ENCODE results near the gene CFAP43. TPM values are rescaled to one million over a fixed set of nuclear protein-coding genes. Genes with fewer than 3 reads are reported as not detected.

CFAP43 gene
- total RNA-seq, 2 experiments from 2014 or later, result not detected

DNA sequence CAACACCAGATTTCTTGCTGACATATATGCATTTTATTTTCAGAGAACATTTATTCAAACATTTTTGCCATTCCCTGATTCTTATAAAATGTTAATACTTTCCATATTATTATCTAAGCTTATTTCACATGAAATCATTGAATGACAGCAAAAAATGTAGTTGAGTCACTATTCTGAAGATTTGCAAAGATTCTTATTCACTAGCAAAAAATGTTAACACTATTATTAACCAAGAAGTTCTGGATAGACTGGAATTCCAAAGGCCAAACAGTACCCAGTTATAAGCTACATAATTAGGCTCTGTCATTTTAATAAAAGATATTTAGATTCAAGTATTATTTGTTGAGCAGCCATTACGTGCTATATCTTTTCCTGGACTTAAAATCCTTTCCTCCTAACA is 41.1 kb upstream of the CFAP43 start:
- no TSS peak for BruUV-seq (replicated peaks)
- no peak for DNase-seq (ENCODE audit: low spot score)
- no peak overlapping the region for H3K27ac ChIP-seq (ENCODE audit: low read depth, low read length, poor library complexity, severe bottlenecking)
- H3K4me2 ChIP-seq (ENCODE audit: low read length), result no peak overlapping the region
- peaks cover 4% of the 10 kb centered on the region for H3K79me2 ChIP-seq (ENCODE audit: insufficient read depth, low read depth, low read length)
- no peak overlapping the region for H2AFZ ChIP-seq (ENCODE audit: low read length)
- H3K9me2 ChIP-seq (ENCODE audit: insufficient read depth, low read length), result no peaks in the 10 kb centered on the region
- ChIA-PET POLR2A (interaction anchor here (0.7 to 2.3 kb wide), 5 partner anchors 12 to 149 kb away, joined by 3 to 8 read pairs (median 4); no protein-coding TSS in a partner anchor), CTCF (ENCODE audit: unreplicated experiment) (interaction anchor here (0.6 to 1.5 kb wide), 4 partner anchors 19 to 503 kb away, joined by 3 to 4 read pairs (median 4); no protein-coding TSS in a partner anchor)
- H3K9me3 ChIP-seq (ENCODE audit: low read length), result no peaks in the 10 kb centered on the region
- TF ChIP-seq CTCF (conservative IDR thresholded peaks at IDR 0.05; ENCODE audit: low read length), result no peak
- TF ChIP-seq EZH2phosphoT487 (IDR thresholded peaks at IDR 0.05; ENCODE audit: borderline replicate concordance, low read depth, low read length), result no peak
- no peaks in the 10 kb centered on the region for H3K36me3 ChIP-seq (ENCODE audit: insufficient read depth, low read length)
- H4K20me1 ChIP-seq (ENCODE audit: insufficient read depth, low read length), result no peaks in the 10 kb centered on the region; the same call in 1 of the 2 replicates
- peaks cover 6% of the 10 kb centered on the region for H3K4me1 ChIP-seq (ENCODE audit: insufficient read depth, low read length, poor library complexity, severe bottlenecking)
- H3K4me3 ChIP-seq (ENCODE audit: low read depth, low read length, poor library complexity, severe bottlenecking), result no peak overlapping the region
- intact Hi-C loops (cut with micrococcal nuclease; ENCODE audit: unreplicated experiment), result no loop called here

DNA sequence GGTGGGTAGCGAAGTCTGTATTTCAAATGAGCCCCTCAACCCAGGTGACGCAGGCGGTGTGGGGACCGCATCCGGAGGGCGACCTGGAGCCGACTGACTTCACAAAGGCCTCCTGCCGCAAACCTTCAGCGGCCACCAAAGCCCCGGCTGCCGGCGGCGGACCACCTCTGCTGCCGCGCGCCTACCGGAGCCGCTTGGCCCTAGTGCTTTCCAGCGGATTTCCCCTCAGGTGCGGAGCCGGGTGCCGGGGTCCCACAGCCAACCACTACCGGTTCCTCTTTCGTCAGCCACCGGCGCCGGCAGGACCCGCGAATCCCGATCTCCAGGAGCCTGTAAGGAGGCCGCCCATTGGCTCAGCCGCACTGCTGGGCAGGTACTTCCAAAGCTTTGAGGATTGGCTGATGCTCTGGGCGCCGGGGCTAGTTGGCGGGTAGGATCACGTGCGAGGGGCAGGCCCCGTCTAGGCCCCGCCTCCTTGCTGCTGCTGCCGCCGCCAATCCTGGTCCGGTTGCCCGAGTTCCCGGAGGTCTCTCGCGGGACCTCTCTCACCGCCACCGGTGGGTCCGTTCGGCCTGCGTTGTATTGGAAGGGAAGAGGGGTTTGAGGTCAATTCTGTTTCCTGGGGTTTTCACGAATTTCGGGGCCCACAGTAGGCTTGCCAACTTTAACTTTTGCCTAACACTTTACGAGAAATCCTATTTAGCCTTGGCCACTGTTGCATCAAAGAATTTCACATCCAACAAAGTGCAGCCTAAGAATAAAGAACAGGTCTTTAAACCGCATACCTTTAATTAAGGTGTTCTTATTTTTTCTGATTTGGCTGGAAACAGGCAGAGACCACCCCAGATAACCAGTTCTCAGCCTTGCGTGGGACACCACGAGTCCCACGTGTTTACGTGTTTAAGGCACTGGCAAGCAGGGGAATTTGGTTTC is 36.8 kb upstream of the CFAP43 start, which contains the start of gene GSTO2:
TSS of gene GSTO2 (plus strand) at position 472 of the 933 bp plus-strand sequence. CDS start 5,732 bp downstream, outside the sequence.
- peak; percentile 99 for DNase-seq (ENCODE audit: low spot score)
- TF ChIP-seq CTCF (conservative IDR thresholded peaks at IDR 0.05; ENCODE audit: low read length), result no peak
- TF ChIP-seq EZH2phosphoT487 (IDR thresholded peaks at IDR 0.05; ENCODE audit: borderline replicate concordance, low read depth, low read length), result no peak
- H3K9me2 ChIP-seq (ENCODE audit: insufficient read depth, low read length), result no peaks in the 10 kb centered on the region
- H3K36me3 ChIP-seq (ENCODE audit: insufficient read depth, low read length), result peaks cover 34% of the 10 kb centered on the region
- BruUV-seq (replicated peaks), result TSS peak; percentile 97
- peaks cover 47% of the 10 kb centered on the region for H3K79me2 ChIP-seq (ENCODE audit: insufficient read depth, low read depth, low read length)
- peak within 1 kb of the TSS; percentile 47 for H3K27ac ChIP-seq (ENCODE audit: low read depth, low read length, poor library complexity, severe bottlenecking)
- CTCF ChIA-PET (ENCODE audit: unreplicated experiment), result interaction anchor here (0.6 to 1.6 kb wide), 2 partner anchors 23 to 102 kb away, joined by 3 to 6 read pairs; no protein-coding TSS in a partner anchor
- peaks cover 16% of the 10 kb centered on the region for H3K4me1 ChIP-seq (ENCODE audit: insufficient read depth, low read length, poor library complexity, severe bottlenecking)
- no peaks in the 10 kb centered on the region for H3K9me3 ChIP-seq (ENCODE audit: low read length)
- H4K20me1 ChIP-seq (ENCODE audit: insufficient read depth, low read length), result peaks cover 19% of the 10 kb centered on the region; the same call in 1 of the 2 replicates
- peak within 1 kb of the TSS; percentile 88 for H3K4me3 ChIP-seq (ENCODE audit: low read depth, low read length, poor library complexity, severe bottlenecking)
- H2AFZ ChIP-seq (ENCODE audit: low read length), result peak within 1 kb of the TSS; percentile 97
- POLR2A ChIA-PET, result interaction anchor here (0.6 to 1.7 kb wide), 7 partner anchors 10 to 1492 kb away, joined by 3 to 13 read pairs (median 6); partner anchors contain the start of gene SFR1
- peak within 1 kb of the TSS; percentile 95 for H3K4me2 ChIP-seq (ENCODE audit: low read length)
- intact Hi-C loops (cut with micrococcal nuclease; ENCODE audit: unreplicated experiment), result loop anchor here (2.0 to 5.0 kb wide), 3 partner anchors 70 to 302 kb away; partner anchors contain the start of genes ITPRIP, SFR1 and SLK

Measured in OCI-LY7 (cell line).